GM18517 (cell line): Measurements from ENCODE around the gene CDRT4.

Experiments used
- ATAC-seq: cut with Tn5 transposase; IDR thresholded peaks from one replicate; pipeline ENCODE4 v1.9.1; 2021; ENCODE audit warnings: mild to moderate bottlenecking, moderate library complexity; ENCODE audit not compliant: unreplicated experiment

Gene CDRT4

DNA sequence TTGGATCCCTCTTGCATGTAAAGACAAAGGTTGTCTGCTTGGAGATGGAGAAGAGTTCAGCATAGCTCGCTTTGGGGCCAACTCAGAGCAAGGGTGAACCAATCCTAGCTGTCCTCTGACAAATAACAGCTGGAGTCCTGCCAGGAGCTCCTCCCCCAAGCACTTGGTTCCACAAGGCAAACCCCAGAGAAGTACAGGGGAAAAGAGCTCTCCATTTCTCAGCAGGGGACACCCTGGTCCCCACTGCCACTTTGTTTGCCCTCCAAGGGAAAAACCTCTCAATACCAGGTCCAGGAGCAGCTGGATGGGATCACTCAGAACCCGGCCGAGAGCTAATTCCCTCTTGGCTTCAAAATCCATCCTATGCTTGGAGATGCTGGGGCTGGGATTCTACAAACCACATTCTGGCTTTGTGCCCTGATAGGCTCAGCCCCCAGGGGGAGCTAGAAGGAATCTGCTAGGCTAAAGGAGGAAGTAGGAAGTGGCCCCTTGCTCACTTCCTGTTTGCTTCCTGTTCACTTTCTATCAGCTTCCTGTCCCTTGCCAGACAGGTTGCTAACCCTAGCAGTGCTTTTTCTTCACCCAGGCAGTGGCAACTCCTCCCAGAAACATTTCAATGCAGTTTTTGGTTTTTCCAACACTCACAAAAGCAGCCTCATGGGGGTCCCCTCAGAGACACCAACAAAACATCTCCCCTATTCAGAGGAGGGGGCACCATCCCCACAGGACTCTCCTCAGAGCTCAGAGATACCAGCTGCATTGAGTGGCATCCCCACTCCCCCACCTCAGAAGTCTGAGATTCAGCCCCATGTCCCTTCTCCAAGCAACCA, 30.7 kb downstream of the CDRT4 start:
- ATAC-seq, result no peak

DNA sequence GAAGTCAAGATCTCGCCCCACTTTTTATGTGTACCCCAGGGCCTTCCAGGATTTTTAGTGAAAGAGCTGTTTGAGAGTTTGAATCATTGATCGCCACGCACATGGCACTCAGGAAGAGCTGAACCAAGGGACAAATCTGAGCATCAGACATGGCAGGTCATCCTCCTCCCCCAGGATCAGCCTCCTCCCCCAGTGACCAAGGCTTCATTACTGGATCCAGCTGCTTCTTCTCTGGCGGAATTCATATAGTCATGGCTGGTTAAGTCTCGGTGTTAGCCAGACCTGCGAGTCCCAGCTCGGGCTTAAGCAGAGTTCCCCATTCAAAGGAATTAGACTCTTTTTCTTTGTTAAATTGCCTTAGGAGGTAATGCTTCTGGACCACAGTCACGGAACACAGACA, 32.5 kb downstream of the CDRT4 start:
- ATAC-seq, result no peak

GRCh38 chr17:15432807-15433611, 34.4 kb downstream of the CDRT4 start:
- no peak for ATAC-seq

GRCh38 chr17:15431766-15432165, 35.7 kb downstream of the CDRT4 start:
- ATAC-seq, result no peak

DNA sequence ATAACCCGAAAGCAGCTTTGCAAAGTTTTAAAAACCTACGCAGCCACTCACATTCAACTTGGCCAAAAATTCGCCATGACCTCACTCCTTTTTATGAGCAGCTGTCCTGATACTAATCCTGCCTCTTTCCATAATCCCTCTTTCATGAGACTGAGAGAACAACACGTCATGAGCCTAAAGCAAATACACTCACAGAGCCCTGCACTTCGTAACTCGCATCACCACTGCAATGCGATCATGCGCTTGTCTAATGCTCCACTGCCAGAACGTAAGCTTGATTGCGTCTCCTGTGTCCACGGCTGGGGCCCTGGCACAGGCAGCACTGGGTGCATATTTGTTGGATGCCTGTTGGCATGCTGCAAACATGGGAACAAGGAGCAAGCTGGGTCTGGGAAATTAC, 36.2 kb downstream of the CDRT4 start:
- ATAC-seq, result no peak

GRCh38 chr17:15424521-15424920, 42.9 kb downstream of the CDRT4 start:
- no peak for ATAC-seq

GRCh38 chr17:15422392-15422965, 44.9 kb downstream of the CDRT4 start:
- no peak for ATAC-seq

- ATAC-seq, result no peak
These were observed 48.6 kb downstream of the CDRT4 start for GRCh38 chr17:15418781-15419180.

GRCh38 chr17:15414532-15415306, 52.7 kb downstream of the CDRT4 start:
- ATAC-seq, result no peak

GRCh38 chr17:15413101-15413771, 54.2 kb downstream of the CDRT4 start:
- ATAC-seq, result no peak

GRCh38 chr17:15412606-15413005, 54.8 kb downstream of the CDRT4 start:
- ATAC-seq, result no peak

- ATAC-seq, result no peak
These were observed 55.8 kb downstream of the CDRT4 start for GRCh38 chr17:15411384-15412198.

- no peak for ATAC-seq
These were observed 57.6 kb downstream of the CDRT4 start for GRCh38 chr17:15409721-15410250.

GRCh38 chr17:15408803-15409202, 58.6 kb downstream of the CDRT4 start:
- no peak for ATAC-seq

GRCh38 chr17:15406081-15406480, 61.3 kb downstream of the CDRT4 start:
- ATAC-seq, result no peak

- no peak for ATAC-seq
These were observed 62.4 kb downstream of the CDRT4 start for GRCh38 chr17:15405058-15405415.

DNA sequence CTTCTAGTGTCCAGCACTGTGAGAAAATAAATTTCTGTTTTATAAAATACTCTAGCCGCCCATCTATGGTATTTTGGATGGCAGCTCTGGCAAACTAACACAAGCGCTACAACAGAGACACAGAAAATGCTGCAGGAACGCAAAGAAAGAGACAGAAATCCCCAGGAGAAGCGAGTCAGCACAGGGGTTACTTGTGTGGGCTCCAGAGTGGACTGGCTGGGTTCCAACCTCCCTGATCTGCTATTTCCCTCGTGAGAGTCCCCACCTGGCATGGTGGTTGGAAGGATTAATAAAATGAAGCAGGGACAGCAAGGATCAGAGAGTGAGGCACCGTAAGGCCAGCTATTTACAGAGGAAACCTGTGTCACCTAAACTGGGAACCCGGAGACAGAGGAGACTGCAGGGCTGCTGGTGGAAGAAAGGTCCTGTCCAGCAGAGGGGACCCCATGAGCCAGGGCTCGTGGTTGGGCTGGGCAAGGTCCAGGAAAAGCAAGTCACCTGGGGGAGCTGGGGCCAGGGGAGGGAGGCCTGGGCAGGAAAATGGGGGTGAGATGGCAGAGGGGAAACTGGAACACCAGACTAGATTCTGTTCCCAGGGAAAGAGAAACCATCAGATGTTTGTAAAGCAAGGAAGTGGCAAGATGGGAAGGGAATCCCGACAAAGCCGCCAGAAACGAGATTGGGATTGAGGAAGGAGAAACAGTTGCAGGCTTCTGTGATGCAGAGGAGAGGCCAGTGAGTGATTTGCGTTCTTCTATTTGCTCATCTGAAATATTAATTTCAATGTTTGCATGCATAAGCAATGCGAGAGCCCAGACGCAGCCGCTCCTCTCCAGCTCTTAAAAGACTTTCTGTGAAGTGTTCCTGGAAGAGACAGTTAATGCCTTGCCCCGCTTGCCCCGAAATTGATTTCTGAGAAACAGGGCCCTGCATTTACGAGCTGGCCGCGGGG, 63.0 kb downstream of the CDRT4 start:
- no peak for ATAC-seq

DNA sequence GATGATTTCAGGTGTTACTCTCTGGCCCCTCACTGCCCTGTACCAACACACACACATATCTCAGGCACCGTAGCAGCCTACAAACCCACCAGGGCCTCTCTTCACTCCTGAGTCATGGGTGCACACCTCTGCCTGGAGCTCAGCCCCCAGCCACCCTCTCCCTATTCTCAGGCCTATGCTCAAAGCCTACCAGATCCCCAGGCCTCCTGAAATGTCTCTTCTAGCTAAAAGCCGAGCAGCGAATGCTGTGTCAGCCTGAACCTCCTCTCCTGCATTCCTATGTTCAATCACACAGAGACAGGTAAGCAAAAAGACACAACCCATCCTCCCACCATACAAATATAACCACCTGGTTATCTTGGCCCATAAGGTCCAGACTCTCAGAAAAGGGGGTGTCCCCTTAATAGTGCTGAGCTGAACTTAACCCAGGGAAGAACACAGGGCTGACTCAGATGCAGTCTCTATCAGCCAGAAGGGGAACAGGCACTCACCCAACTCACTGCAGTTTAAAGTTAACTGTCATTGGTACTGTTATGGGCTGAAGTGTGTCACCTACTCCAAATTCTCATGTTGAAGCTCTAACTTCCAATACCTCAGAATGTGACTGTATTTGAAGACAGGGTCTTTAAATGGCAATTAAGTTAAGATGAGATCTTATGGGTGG, 64.0 kb downstream of the CDRT4 start:
- ATAC-seq, result no peak
